HG03520 (cell line): ENCODE measurements around the gene SLC25A24.
"Not testable (repeated sequence)": the region's sequence is repeated elsewhere in the genome, so short reads cannot be mapped to it uniquely, and the experiment has no call there.

Experiments
- ATAC-seq: cut with Tn5 transposase; IDR thresholded peaks from one replicate; pipeline ENCODE4 v1.9.1; 2021; ENCODE audit warnings: mild to moderate bottlenecking, moderate library complexity; ENCODE audit not compliant: unreplicated experiment

The SLC25A24 gene

DNA sequence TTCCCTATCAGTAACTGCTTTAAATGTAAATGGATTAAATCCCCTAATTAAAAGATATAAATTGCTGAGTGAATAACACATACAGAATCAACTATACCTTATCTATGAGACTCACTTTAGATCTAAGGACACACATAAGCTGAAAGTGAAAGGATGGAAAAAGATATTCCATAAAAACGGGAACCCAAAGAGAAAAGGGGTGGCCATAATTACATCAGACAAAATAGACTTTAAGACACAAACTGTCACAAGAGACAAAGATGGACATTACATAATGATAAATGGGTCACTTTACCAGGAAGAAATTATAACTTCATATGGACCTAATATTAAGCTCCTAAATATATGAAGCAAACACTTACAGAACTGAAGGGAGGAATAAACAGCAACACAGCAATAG, 59.2 kb downstream of the SLC25A24 start:
- ATAC-seq = no peak

DNA sequence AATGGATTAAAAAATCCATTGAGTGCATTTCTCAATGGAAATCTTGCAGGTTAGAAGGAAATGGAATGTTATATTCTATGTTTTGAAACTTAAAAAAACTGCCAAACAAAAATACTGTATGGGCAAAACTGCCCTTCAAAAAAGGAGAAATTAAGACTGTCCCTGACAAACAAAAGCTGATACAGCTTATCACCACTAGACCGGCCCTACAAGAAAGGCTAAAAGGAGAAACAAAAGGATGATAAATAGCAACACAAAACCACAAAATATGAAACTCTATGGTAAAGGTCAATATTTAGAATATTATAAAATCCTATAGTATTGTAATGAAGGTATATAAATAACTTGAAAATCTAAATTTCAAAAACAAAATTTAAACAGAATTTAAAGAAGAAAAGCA, 60.0 kb downstream of the SLC25A24 start:
- no peak for ATAC-seq

DNA sequence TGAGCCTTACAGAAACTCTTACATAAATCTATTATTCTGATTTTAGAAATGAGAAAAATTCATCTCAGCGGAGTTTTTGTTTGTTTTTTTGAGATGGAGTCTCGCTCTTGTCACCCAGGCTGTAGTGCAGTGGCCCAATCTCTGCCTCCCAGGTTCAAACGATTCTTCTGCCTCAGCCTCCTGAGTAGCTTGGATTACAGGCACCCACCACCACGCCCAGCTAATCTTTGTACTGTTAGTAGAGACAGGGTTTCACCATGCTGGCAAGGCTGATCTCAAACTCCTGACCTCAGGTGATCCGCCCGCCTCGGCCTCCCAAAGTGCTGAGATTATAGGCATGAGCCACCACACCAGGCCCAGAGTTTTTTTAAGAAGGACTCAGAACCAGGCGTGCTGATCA, 60.6 kb downstream of the SLC25A24 start:
- not testable (repeated sequence) for ATAC-seq

DNA sequence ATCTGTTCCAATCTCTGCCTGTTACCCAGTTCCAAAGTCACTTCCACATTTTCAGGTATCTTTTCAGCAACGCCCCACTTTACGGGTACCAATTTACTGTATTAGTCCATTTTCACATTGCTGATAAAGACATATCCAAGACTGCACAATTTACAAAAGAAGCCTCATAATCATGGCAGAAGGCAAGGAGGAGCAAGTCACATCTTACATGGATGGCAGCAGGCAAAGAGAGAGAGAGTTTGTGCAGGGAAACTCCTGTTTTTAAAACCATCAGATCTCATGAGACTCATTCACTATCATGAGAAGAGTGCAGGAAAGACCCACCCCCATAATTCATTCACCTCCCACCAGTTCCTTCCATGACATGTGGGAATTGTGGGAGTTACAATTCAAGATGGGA, 67.0 kb downstream of the SLC25A24 start:
- ATAC-seq = not testable (repeated sequence)

DNA sequence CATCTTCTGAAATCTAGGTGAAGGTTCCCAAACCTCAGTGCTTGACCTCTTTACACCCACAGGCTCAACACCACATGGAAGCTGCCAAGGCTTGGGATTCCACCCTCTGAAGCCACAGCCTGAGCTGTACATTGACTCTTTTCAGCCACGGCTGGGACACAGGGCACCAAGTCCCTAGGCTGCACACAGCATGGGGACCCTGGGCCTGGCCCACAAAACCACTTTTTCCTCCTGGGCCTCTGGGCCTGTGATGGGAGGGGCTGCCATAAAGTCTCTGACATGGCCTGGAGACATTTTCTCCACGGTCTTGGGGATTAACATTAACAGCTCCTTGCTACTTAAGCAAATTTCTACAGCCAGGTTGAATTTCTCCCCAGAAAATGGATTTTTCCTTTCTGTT, 67.8 kb downstream of the SLC25A24 start:
- ATAC-seq = not testable (repeated sequence)

DNA sequence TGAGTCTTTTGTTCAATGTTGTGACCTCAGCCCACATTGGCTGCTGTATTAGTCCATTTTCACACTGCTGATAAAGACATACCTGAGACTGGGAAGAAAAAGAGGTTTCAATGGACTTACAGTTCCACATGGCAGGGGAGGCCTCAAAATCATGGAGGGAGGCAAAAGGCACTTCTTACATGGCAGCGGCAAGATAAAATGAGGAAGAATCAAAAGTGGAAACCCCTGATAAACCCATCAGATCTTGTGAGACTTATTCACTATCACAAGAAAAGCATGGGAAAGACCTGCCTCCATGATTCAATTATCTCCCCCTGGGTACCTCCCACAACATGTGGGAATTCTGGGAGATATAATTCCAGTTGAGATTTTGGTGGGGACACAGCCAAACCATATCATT, 68.9 kb downstream of the SLC25A24 start:
- ATAC-seq = not testable (repeated sequence)

DNA sequence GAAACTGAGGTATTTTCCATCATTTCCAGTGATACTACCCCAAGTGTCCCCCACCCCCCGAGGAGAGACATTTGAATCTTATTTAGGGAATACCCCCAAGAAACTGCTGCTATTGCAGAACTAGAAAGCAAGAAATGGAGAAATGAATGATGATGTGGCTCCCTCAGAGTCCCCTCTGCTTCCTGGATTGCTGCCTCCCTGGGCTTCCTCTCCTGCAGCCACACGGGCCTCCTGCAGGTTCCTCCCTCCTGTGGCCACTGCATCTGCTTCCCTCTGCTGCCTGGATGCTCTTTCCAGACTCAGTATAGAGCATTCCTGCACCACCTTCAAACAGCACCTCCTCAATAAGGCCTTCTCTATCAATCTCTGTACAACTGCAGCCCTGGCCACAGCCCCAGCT, 69.3 kb downstream of the SLC25A24 start:
- no peak for ATAC-seq

DNA sequence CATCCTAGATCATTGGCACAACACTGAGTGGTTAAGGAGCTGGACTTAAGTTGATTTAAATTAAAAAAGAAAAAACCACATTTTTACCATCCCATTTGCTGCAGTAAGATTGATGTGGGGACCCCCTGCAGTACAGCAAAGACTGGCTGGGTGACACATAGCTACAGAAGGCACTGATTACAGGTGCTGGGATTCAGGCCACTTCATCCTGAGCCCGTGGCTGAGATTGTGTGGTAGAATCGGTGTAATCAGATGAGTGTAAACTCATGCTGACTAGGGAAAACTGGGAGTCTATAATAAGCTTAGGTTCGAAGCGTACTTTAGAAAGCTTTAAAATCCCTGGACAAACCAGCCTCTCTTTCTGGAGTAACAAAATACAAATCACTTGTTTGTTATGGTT, 70.1 kb downstream of the SLC25A24 start:
- no peak for ATAC-seq

DNA sequence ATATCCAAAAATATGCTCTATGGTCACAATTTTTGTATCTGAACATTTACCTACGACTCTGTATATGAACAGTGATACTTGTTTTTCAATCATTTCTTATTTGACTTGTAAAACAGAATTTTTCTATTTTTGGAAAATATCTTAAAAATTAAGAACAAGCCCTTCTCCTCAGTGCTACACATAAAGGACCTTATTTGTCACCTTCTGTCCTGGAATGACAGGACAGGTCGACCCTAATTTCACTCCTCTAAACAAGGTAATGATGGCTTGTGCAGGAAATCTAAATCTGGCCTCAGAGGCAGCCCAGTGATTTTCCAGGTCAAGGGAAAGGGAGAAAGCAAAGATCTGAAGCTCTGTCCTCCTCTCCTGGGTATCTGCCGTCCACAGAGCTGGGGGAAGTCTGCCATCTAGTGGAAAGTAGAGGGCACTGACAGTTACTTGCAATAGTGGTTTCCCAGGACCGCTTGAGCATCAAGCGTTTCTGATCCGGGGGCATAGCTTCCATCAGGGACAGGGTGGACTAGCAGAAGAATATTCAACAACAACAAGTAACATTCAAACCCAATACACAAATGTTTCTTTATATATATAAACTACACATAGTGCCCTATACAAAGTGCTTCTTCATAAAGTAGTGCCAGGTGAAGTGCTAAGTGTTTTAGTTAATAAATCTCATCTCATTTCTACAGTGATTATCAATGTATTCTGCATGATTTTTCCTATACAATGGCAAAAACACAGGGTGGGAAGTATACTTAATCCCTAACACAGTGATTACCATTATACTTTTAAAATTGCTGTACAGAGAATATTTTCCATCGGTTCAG, 74.6 kb downstream of the SLC25A24 start:
- ATAC-seq = peak; percentile 93

DNA sequence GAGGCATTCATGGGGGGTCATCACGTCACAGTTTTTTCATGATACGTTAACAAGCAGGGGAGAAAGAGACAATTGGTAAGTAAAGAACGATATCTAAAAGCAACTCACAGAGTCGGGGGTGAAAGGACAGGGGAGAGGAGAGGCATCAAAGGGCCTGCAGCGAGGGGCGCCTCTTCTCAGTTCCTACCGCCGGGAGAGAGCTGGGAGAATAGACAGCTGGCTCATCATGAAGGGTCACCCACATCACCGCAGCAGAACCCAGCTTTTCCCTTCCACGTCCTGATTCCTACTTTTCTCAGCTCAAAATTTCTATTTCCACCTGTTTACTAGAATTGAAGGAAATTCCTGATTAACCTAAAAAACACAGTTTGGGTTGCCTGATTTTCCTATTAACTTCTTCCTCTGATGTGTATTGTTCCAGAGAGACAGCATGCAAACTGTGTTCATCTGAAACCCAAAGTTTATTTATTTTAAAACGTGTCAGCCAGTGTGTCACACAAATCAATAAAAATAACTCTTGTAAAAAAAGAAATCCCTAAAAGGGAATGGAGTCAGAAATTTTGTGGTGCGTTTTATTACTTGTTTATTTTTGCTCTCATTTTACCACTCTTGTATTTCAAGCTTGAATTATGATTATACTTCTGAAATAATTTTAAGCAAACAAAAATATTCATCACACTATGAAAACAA, 75.4 kb downstream of the SLC25A24 start:
- ATAC-seq = no peak

DNA sequence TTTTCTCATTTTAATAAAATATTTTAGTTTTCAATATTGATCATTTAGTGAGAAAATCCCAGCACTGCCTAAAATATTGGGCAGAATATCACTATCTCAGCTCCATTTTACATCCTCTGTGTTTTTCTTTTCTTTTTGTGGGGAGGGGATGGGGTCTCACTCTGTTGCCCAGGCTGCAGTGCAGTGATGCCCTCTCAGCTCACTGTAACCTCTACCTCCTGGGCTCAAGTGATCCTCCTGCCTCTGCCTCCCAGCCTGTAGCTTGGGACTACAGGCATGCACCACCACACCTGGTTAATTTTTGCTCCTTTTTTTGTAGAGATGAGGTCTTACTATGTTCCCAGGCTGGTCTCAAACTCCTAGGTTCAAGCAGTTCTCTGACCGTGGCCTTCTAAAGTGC, 76.1 kb downstream of the SLC25A24 start:
- ATAC-seq = no peak

DNA sequence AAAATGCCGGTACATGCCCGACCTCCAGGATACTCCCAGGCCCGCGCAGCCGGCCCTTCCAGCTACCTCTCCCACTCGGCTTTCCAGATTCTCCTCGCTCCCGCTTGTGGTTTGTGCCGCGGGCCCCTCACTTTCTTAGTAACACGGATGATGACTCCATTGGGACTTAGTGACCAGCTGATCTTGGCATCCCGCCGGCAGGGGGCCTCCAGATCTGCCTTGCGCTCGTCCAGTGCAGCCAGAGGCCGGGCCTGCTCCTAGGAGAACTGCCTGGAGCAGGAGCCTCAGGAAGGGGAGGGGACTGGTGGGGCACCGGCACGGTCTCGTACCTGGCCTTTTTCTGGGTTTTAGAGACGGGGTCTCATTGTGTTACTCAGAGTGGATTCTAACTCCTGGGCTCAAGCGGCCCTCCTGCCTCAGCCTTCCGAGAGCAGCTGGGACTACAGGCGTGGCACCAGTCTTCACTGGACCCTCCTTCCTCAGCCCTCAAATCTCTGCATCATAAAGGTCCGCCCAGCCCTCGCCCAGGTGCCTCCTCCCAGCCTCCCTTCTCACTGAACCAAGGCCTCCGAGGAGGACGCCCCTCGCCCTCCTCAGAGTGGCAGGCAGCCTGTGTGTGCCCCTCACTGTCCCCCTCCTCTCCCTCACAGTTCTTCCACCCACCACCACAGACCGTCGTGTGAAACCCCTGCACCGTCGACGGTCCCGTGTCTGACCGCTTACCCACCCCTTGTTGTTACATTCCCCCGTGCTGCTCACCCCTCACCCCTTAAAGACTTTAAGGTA, 78.6 kb downstream of the SLC25A24 start:
- ATAC-seq = no peak

DNA sequence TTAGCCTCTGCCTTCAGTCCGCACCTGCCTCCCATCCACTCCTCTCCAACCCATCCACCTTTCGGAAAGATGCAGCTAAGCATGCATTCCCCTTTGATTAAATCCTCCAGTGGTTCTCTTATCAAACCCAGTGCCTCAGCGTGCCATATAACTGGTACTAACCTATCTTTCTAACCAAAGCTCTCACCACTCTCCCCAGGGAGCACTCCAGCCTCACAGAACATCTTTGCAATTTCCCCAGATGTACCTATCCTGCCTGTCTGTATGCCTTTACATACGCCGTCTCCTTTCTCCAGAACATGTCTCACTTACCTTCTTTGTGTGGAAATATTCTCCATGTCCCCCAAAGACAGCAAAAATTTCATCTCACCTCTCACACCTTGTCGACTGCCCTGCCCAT, 80.0 kb downstream of the SLC25A24 start:
- ATAC-seq = no peak

DNA sequence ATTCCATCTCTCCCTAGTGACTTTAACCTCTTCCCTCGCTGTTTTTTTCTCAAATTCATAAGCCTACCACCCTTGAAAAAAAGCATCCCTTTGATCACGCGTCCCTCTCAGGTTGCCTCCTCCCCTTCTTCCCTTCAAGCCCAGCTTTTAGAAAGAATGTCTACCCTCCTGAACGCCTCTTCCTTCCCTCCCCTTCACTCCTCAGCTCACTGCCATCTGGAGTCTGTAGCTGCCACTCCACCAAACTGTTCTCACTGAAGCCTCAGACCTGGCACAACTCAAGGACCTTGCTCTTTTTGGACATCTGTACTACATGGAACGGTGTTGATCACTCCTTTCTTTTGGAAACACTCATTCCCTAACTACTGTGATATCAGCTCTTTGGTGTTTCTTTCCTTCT, 80.6 kb downstream of the SLC25A24 start:
- ATAC-seq = no peak

DNA sequence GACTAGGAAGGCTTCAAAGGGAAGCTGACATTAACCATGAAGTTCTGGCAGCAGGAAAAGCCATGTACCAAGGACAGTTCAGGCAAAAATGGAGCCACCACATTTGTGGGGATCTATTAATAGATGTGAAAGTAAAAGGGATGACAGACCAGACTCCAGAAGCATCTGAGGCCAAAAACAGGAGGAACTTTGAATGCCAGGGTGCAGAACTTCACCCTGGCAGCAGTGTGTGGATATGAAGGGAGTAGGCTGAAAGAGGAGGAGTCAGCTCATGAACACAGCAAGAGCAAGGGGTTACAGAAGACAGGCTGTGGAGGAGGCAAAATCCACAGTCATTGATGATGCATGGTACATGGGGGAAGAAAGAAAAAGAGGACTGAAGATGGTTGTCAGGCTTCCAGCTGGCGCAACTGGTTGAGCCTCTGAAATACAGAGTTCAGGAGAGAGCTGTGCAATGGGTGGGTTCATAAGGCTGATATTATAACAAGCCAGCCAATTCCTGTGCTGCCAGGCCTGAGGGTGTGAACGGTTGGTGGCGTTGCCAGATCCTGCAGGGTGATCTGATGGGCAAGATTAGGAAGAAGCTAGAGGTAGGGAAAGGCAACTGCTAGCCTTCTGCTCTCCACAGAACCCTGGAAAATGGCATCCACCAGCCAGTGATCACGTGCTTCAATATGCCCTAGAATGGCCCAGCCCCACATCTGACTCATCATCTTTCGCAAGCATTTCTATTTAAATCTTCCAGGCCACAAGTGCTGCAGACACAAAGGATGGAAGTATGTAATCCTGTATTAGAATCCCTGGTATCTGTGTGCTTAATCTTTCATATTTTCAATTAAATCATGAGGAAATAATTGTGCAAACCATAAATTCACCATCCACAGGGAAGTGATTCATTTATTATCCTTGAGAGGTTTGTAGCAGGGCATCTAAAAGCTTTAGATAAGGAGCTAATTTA, 81.9 kb downstream of the SLC25A24 start:
- ATAC-seq = no peak

DNA sequence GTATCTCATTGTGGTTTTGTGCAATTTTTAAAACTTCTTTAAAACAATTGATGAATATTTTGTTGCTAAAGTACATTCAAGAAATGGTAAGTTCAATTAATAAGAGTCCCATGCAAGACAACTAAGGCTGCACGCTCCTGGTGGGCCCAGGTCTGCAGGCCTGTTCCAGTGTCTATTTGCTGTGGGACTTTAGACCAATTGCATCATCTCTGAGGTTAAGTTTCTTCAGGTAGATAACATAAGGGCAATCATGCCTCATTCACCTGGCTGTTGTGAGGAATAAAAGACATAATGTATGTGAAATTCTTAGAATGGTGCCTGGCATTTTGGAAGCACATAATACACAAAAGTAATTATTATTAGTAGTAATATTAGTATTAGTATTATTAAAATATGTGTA, 82.9 kb downstream of the SLC25A24 start:
- ATAC-seq = no peak

DNA sequence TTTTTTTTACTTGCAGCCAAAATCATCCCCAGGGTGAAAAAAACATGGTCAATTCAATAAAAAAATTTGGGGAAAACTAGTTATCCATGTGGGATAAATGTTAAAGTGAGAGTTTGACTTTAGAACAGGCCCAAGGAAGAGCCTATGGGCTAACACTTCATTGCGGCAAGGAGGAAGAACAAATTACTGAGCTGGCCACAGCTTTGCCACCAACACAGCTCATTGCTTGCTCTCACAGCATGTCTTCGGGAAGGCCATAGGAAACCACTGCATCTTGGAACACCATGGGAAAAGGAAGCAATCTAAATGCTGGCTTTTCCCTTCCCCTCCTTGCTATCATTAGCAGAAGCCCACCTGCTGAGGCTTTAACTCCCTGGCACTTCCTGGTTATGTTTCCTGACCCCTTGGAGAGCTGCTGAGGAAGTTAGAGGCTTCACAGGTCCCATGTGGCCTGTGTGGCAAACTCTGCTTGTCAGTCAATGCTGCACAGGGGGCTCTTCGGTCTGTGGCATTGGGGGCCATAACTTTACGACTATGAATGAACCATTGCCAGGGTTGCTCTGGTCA, 86.0 kb downstream of the SLC25A24 start:
- ATAC-seq = no peak

DNA sequence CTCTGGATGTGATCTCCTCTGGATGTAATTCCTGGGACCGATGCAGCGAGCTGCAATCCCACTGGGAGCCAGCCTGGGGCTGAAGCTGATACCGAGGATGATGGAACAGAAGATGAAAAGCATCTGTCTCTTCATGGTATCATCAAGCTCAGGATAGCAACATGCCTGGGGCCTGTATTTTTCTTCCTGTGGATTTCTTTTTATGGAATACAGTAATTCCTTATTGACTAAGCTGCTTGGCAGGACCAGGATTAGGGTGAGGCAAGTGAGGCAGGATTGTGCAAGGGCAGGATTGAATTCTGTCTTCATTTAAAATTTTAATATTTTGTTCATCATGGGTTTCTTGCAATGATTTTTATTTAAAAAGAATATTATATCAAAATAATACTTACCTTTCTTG, 86.6 kb downstream of the SLC25A24 start:
- ATAC-seq = no peak

DNA sequence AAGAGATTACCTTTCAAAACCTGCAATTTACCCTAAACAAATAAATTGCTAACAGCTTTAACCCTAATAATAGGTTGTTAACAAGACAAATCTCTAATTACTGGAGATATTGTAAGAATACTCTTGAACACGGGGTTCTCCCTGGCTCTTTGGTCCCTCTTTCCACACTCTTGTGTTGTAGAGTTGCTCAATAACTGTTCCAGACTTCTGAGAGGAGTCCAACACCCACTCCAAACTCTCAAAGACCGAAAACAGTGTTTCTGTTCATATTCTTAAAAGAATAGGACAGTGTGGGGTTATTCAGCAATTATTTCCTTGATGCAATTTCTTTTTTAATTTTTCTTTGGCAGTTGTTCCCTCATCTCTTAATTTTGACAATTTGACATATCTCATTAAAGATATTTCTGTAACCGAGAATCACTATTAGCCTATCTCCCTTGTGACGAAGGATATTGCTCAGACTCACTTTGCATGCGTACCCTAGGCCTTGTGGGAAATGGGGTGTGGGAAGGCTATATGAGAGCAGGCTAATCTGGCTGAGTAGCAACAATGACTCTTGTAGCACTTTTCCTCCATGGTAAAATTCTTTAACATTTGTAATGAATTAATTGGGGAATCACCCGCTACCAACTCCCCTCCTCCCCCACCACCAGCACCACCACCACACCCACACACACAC, 90.7 kb downstream of the SLC25A24 start:
- no peak for ATAC-seq

DNA sequence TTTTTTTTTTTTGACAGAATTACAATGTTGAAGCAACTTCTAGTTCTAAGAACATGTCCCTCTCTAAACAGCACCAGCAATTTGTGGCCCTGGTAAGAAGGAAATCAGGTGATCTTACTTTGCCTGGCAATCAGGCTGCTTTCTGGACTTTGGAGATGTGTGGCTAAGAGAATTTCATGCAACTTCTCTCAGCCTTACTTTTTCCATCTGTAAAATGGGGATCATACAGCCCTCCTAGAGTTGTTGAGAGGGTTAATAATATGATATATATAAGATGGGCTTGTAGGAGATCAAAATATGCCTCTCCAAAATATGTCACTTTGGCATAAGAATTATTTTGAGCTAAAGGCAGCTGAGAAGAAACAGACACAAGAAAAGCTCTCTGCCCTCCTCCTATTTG, 92.0 kb downstream of the SLC25A24 start:
- no peak for ATAC-seq
